ENCODE measurements around the gene HNF1B.

- TF ChIP-seq POLR2A (IDR thresholded peaks at IDR 0.05; ENCODE audit: low read depth, low read length) = no peak
- TF ChIP-seq TAF1 (IDR thresholded peaks at IDR 0.05; ENCODE audit: low read depth, low read length) = no peak
- TF ChIP-seq POLR2AphosphoS5 (IDR thresholded peaks at IDR 0.05; ENCODE audit: low read depth, low read length) = no peak
- TF ChIP-seq PAX5 (IDR thresholded peaks at IDR 0.05; ENCODE audit: insufficient read depth, low read length, severe bottlenecking) = no peak
- TF ChIP-seq SPI1 (IDR thresholded peaks at IDR 0.05; ENCODE audit: low read depth, low read length) = no peak
These were observed 34.4 kb downstream of the HNF1B start for GRCh38 chr17:37710344-37710886.
